Left forelimb (tissue), 1 donor: ENCODE results near the gene FNDC3B.

Source experiments
- DNase-seq: peaks from one replicate; pipeline ENCODE4 v3.0.0-alpha.2; 2018; ENCODE audit warnings: low spot score

FNDC3B gene

GRCh38 chr3:172213904-172214303 lies 174.5 kb downstream of the FNDC3B start:
- DNase-seq: no peak

GRCh38 chr3:172216267-172216666 lies 176.9 kb downstream of the FNDC3B start:
- DNase-seq: no peak

- DNase-seq: no peak
Observed at GRCh38 chr3:172216911-172217310, 177.5 kb downstream of the FNDC3B start.

GRCh38 chr3:172217877-172218276 lies 178.5 kb downstream of the FNDC3B start:
- no peak for DNase-seq

- no peak for DNase-seq
Observed at GRCh38 chr3:172218350-172219323, 179.3 kb downstream of the FNDC3B start.

- DNase-seq: no peak
Observed at GRCh38 chr3:172219750-172220149, 180.4 kb downstream of the FNDC3B start.

GRCh38 chr3:172221547-172221946 lies 182.2 kb downstream of the FNDC3B start:
- no peak for DNase-seq

GRCh38 chr3:172222478-172223071 lies 183.2 kb downstream of the FNDC3B start:
- no peak for DNase-seq

GRCh38 chr3:172223870-172224269 lies 184.5 kb downstream of the FNDC3B start:
- no peak for DNase-seq

GRCh38 chr3:172224560-172225214 lies 185.3 kb downstream of the FNDC3B start:
- no peak for DNase-seq

GRCh38 chr3:172225215-172225707 lies 185.9 kb downstream of the FNDC3B start:
- no peak for DNase-seq

GRCh38 chr3:172226831-172227230 lies 187.5 kb downstream of the FNDC3B start:
- no peak for DNase-seq

- DNase-seq: no peak
Observed at GRCh38 chr3:172227340-172228035, 188.1 kb downstream of the FNDC3B start.

GRCh38 chr3:172228036-172228415 lies 188.6 kb downstream of the FNDC3B start:
- no peak for DNase-seq

GRCh38 chr3:172229462-172229861 lies 190.1 kb downstream of the FNDC3B start:
- no peak for DNase-seq

GRCh38 chr3:172231318-172231901 lies 192.0 kb downstream of the FNDC3B start:
- DNase-seq: no peak

- DNase-seq: no peak
Observed at GRCh38 chr3:172232579-172233212, 193.3 kb downstream of the FNDC3B start.

- no peak for DNase-seq
Observed at GRCh38 chr3:172233474-172234277, 194.3 kb downstream of the FNDC3B start.

- DNase-seq: no peak
Observed at GRCh38 chr3:172235698-172236097, 196.3 kb downstream of the FNDC3B start.
